Epithelial cell of proximal tubule (primary cell): ENCODE results near the gene ENGASE. TPM values are rescaled to one million over a fixed set of nuclear protein-coding genes. Genes with fewer than 3 reads are reported as not detected.

Source experiments
- DNase-seq: peaks from one replicate; pipeline ENCODE4 v3.0.0-alpha.2; 2011; ENCODE audit warnings: low read depth
- H3K4me3 ChIP-seq: 2 replicates; pipeline ENCODE4 v1.5.1; 2011; ENCODE audit warnings: low read depth, mild to moderate bottlenecking, low read length
- total RNA-seq: library from RNA; depleted of rRNA; stranded (reverse); fragments of >200 nt; gene quantifications from 2 replicates; pipeline ENCODE4 v1.2.3, GENCODE V29; 2015
- TF ChIP-seq, protein P1 (sequence below): conservative IDR thresholded peaks from 2 replicates; pipeline ENCODE4 v1.5.1; 2012; ENCODE audit warnings: low read depth, mild to moderate bottlenecking, low read length

Gene ENGASE
- total RNA-seq, 1 donor from 2014 or later = 10.4 TPM

DNA sequence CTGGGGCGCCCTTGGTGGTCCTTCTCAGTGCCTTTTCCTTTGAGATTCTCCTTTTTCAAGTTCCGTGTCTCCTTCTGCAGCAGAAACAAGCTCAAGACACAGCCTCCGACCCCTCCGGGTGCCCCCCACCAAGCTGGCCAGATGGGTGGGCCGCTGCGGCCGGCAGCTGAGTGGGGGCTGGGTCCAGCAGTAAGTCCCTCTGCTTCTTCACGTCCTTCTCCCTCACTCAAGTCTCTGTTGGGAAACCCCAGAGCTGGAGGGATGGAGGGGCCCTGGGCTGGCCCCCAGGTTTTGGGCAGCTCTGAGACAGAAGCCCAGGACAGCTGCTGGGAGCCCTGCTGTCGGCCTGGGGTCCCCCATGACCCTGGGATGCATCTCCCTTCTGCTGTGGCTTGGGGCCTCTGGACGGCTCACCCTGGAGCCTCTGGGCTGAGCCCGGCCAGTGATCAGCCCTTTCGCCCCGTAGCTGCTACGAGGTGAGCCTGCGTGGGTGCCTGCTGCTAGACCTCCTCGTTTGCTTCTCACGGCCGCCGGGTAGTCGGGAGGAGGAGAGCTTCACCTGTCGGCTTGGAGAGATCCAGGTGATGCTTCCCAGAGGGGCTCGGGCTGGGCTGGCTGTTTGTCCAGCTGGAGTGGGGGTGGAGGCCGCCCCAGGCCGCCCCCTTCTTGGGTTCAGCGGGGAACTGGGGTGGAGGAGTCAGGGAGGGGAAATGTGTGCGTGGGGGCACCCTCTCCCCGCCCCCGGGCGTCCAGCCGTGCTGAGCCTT lies 10.7 kb downstream of the ENGASE start:
- TF ChIP-seq, protein P1, sequence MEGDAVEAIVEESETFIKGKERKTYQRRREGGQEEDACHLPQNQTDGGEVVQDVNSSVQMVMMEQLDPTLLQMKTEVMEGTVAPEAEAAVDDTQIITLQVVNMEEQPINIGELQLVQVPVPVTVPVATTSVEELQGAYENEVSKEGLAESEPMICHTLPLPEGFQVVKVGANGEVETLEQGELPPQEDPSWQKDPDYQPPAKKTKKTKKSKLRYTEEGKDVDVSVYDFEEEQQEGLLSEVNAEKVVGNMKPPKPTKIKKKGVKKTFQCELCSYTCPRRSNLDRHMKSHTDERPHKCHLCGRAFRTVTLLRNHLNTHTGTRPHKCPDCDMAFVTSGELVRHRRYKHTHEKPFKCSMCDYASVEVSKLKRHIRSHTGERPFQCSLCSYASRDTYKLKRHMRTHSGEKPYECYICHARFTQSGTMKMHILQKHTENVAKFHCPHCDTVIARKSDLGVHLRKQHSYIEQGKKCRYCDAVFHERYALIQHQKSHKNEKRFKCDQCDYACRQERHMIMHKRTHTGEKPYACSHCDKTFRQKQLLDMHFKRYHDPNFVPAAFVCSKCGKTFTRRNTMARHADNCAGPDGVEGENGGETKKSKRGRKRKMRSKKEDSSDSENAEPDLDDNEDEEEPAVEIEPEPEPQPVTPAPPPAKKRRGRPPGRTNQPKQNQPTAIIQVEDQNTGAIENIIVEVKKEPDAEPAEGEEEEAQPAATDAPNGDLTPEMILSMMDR = no peak
- DNase-seq = no peak
- H3K4me3 ChIP-seq = no peak overlapping the region

DNA sequence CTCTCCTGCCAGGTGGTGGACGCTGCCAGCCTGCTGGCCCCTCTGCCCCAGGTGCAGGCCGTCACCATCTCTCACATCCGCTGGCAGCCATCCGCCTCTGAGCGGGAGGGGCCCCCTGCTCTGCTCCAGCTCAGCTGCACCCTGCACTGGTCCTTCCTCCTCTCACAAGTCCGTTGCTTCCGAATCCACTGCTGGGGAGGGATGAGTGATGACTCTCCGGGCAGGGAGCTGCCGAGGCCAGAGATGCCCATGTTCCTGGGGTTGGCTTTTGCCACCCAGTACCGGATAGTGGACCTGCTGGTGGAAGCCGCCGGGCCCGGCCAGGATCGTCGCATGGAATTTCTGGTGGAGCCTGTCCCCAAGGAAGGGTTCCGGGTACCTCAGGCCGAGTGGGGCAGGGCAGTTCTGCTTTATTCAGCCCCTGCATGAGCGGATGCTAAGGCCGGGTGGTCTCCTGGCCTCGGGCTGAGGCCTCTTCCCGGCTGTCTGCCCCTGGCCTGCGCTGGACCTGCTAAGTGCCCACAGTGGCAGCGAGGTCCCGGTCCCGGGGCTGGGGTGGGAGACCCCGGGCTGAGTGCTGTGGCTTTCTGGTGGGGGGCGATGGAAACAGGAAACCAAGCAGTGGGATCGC lies 11.4 kb downstream of the ENGASE start:
- no peak for DNase-seq
- TF ChIP-seq, protein P1 = no peak
- no peak overlapping the region for H3K4me3 ChIP-seq

DNA sequence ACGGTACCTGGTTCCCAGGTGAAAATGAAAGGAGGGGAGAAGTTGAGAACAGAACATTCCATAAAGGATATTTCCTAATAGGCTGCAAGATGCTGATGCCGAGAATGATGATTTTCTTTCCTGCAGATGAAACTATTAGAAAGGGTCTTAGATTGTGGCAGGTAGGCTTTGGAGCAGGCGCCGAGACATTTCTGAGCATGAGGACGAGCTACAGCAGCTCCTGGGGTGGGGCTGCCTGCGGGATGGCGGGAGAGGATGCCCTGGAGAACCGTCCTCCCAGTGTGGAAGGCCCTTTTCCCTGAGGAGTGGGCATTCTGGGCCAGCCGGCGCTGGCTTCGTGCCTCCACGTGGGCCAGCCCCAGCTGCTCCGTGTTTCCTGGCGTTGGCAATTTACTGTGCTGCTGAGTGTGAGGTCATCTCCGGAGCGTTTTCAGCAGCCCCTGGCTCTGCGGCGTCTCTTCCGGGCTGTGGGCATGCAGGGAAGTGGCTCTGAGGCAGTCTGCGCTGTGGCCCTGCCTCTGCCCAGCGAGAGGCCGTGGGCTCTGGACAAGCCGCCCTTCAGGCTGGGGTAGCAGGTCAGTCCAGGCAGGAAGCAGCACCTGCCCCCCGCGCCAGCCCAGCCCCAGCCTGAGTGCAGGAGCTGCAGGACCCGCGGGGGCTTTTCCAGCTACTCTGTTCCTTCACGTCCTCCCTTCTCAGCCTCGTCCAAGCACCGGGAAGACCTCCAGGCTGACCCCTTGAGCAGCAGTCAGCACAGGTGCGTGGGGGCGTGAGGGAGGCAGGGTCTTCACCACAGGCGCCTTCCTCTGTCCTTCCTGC lies 12.2 kb downstream of the ENGASE start:
- no peak for DNase-seq
- H3K4me3 ChIP-seq = no peak overlapping the region

DNA sequence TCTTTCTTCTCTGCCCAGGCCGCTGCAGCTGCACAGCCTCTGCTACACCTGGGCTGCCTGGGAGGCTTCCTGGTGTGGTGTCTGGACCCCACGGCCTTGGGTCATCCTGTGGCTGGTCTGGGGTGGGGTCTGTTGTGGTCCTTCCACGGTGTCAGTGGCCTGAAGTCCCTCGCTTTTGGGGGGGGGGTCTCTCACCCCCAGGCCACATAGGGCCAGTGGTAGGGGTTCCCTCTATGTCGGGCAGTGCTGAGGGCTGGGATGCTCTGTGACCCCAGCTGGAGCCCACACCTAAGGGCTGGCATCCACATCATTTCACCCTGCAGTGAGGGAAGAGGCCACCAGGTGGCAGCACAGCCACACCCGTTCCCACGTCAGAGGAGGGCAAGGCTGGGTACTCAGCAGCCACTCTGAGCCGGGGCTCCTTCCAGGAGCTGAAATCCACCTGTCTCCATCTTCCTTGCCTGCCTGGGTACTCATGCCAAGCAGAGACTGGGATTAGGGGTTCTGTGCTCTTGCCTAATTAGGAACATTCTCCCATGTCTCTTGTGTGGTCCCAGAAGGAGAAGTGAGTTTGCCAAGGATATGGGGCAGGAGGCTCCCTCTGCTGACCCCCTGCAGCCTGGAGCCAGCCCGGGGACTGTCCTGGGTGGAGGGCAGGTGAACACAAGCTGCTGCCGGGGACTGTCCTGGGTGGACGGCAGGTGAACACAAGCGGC lies 13.0 kb downstream of the ENGASE start:
- no peak for DNase-seq
- TF ChIP-seq, protein P1 = peak; percentile 83
- H3K4me3 ChIP-seq = no peak overlapping the region

More for the DNA sequence above, 12.2 kb downstream of the ENGASE start:
- TF ChIP-seq, protein P1 = no peak

DNA sequence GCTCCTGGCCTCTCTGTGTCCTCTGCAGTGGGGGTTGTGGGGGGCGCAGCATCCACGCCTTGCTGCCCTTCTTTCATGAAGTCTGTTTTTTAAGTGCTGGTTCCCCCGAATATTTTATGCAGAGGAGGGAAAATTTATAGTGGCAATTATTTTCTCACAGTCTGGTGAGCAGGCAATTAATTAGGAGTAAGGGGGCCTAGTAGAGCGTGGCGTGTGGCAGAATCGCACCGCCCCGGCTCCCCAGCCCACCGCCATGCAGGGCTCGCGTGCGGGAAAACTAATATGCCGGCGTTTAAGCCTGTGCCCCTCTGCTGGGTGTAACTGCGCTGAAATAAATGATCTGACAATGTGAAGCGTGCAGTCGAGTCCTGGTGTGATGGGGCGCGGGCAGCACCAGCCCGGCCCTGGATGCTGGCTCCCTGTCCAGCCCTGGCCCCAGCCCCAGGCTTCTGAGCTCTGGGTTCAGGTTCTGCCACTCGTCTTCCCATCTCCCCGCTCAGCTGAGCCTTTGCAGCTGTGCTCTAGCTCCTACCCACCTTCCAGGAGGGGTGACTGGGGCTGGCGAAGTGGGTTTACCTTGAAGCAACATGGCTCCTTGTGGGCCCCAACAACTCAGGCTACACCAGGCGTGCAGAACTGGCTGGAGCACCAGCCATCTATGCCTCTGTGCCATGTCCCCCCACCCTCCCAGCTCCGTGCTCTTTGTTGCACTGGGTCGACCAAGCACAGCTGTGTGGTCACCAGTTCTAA lies 13.8 kb downstream of the ENGASE start:
- no peak overlapping the region for H3K4me3 ChIP-seq
- TF ChIP-seq, protein P1 = no peak
- no peak for DNase-seq

DNA sequence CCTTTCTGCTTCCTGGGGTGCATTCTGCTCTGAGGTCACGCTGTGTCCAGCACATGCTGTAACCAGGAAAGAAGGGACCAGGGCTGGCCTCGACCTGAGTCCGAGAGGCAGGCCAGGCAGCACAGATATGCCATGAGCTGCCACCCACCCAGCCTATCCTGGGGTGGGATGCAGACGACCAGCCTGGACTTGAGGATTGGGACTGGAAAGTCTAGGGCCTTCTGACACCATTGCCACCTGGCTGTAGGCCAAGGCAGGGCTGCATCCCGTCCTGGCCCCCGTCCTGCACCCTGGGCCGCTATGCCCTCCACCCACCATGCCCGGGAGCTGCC lies 14.3 kb downstream of the ENGASE start:
- no peak overlapping the region for H3K4me3 ChIP-seq
- DNase-seq = no peak
- TF ChIP-seq, protein P1 = no peak
